Activated B cell treated with CpG ODN at 0.5 μM for 24 hours (primary cell): ENCODE data around the gene PEAK3. TPM values are rescaled to one million over a fixed set of nuclear protein-coding genes. Genes with fewer than 3 reads are reported as not detected.
A peak's percentile ranks its signal among the peaks of the same experiment; 100 is the strongest.

Experiments
- ATAC-seq: fragments of 200-7000 bp; cut with Tn5 transposase; one replicate; pipeline ENCODE4 v1.10.0; 2021; ENCODE audit warnings: low read depth, mild to moderate bottlenecking, moderate library complexity
- CTCF ChIA-PET: fragments of 350-600 bp; sonication (Branson Sonifier 250); formaldehyde crosslinking; loops from one replicate; lab custom pipeline; 2021; ENCODE audit warnings: antibody characterized with exemption; lab: Charles Lee
- POLR2A ChIA-PET: fragments of 350-600 bp; sonication (Branson Sonifier 250); formaldehyde crosslinking; loops from one replicate; lab custom pipeline; 2021; ENCODE audit warnings: antibody characterized with exemption; lab: Charles Lee
- DNase-seq: peaks from one replicate; pipeline ENCODE4 v3.0.0; 2022
- H3K27ac Mint-ChIP-seq: one replicate; pipeline ENCODE4 v1.8.0; 2020; ENCODE audit warnings: mixed read lengths
- H3K27me3 Mint-ChIP-seq: one replicate; pipeline ENCODE4 v1.8.0; 2021; ENCODE audit warnings: mixed read lengths
- H3K36me3 Mint-ChIP-seq: one replicate; pipeline ENCODE4 v1.8.0; 2021; ENCODE audit warnings: low read depth, mixed read lengths
- H3K4me1 Mint-ChIP-seq: one replicate; pipeline ENCODE4 v1.8.0; 2021; ENCODE audit warnings: mixed read lengths
- H3K4me3 Mint-ChIP-seq: one replicate; pipeline ENCODE4 v1.8.0; 2020; ENCODE audit warnings: mild to moderate bottlenecking, mixed read lengths
- H3K9me3 Mint-ChIP-seq: one replicate; pipeline ENCODE4 v1.8.0; 2020; ENCODE audit warnings: mixed read lengths
- CTCF ChIP-seq: fragments of 200-600 bp; IDR thresholded peaks from one replicate; pipeline ENCODE4 v1.8.0; 2022; ENCODE audit warnings: antibody characterized with exemption, mild to moderate bottlenecking
- intact Hi-C: fragments of 100-400 bp; cut with micrococcal nuclease; formaldehyde crosslinking; loops from one replicate; pipeline ENCODE4 v1.15.1; 2024
- total RNA-seq: library from RNA; stranded (reverse); gene quantifications from 2 replicates; pipeline ENCODE4 v1.2.3, GENCODE V29; 2022

Gene PEAK3
- total RNA-seq, 1 donor from 2014 or later, result 0.09 TPM

- POLR2A ChIA-PET, result interaction anchor here (0.5 to 5.9 kb wide), 8 partner anchors 10 to 363 kb away, joined by 3 to 131 read pairs (median 4); partner anchors contain the start of genes PLEKHJ1 and SF3A2
- peaks cover 67% of the 10 kb centered on the region for H3K4me1 Mint-ChIP-seq
- H3K9me3 Mint-ChIP-seq, result no peaks in the 10 kb centered on the region
- H3K27ac Mint-ChIP-seq, result peak overlapping the region; percentile 77
- CTCF ChIA-PET, result interaction anchor here (0.6 to 1.6 kb wide), 2 partner anchors 14 to 27 kb away, joined by 4 to 6 read pairs; no protein-coding TSS in a partner anchor
- no peak for TF ChIP-seq CTCF
- H3K27me3 Mint-ChIP-seq, result no peaks in the 10 kb centered on the region
- intact Hi-C loops, result no loop called here
- H3K36me3 Mint-ChIP-seq, result no peaks in the 10 kb centered on the region
- ATAC-seq, result no peak
- H3K4me3 Mint-ChIP-seq, result peak overlapping the region; percentile 24
- no peak for DNase-seq
These were observed 21.6 kb downstream of the PEAK3 start for GRCh38 chr19:2260341-2260805.

GRCh38 chr19:2259336-2259735 is 22.6 kb downstream of the PEAK3 start:
- H3K9me3 Mint-ChIP-seq, result no peaks in the 10 kb centered on the region
- POLR2A ChIA-PET, result interaction anchor here (0.6 to 5.9 kb wide), 7 partner anchors 11 to 422 kb away, joined by 3 to 131 read pairs (median 4); no protein-coding TSS in a partner anchor
- ATAC-seq, result no peak
- H3K4me1 Mint-ChIP-seq, result peaks cover 62% of the 10 kb centered on the region
- no peaks in the 10 kb centered on the region for H3K27me3 Mint-ChIP-seq
- no peak for TF ChIP-seq CTCF
- CTCF ChIA-PET, result interaction anchor here (1.6 kb wide), 1 partner anchor 15 kb away, joined by 6 read pairs; no protein-coding TSS in a partner anchor
- intact Hi-C loops, result no loop called here
- DNase-seq, result no peak
- H3K27ac Mint-ChIP-seq, result peak overlapping the region; percentile 92
- no peaks in the 10 kb centered on the region for H3K36me3 Mint-ChIP-seq
- H3K4me3 Mint-ChIP-seq, result no peak overlapping the region

GRCh38 chr19:2255982-2256685 is 25.8 kb downstream of the PEAK3 start, which contains the start of gene JSRP1:
Gene JSRP1 (minus strand): TSS chr19:2256417. CDS start chr19:2255314, 1,103 bp downstream.
- H3K9me3 Mint-ChIP-seq, result no peaks in the 10 kb centered on the region
- H3K27me3 Mint-ChIP-seq, result no peaks in the 10 kb centered on the region
- no peak for TF ChIP-seq CTCF
- H3K36me3 Mint-ChIP-seq, result no peaks in the 10 kb centered on the region
- H3K4me3 Mint-ChIP-seq, result peak within 1 kb of the TSS; percentile 9
- intact Hi-C loops, result no loop called here
- no peak for DNase-seq
- peak; percentile 9 for ATAC-seq
- ChIA-PET POLR2A (interaction anchor here (0.5 to 8.8 kb wide), 2 partner anchors 9 to 15 kb away, joined by 4 to 96 read pairs; no protein-coding TSS in a partner anchor), CTCF (no interaction called here)
- H3K4me1 Mint-ChIP-seq, result peaks cover 68% of the 10 kb centered on the region
- peak within 1 kb of the TSS; percentile 92 for H3K27ac Mint-ChIP-seq

- no peaks in the 10 kb centered on the region for H3K27me3 Mint-ChIP-seq
- CTCF ChIA-PET, result interaction anchor here (1.8 kb wide), 1 partner anchor 17 kb away, joined by 7 read pairs; no protein-coding TSS in a partner anchor
- intact Hi-C loops, result no loop called here
- TF ChIP-seq CTCF, result no peak
- no peaks in the 10 kb centered on the region for H3K36me3 Mint-ChIP-seq
- no peak for DNase-seq
- POLR2A ChIA-PET, result interaction anchor here (0.5 to 8.8 kb wide), 6 partner anchors 8 to 923 kb away, joined by 3 to 96 read pairs (median 4); partner anchors contain the start of gene S1PR4
- H3K4me3 Mint-ChIP-seq, result no peak overlapping the region
- no peak overlapping the region for H3K27ac Mint-ChIP-seq
- H3K4me1 Mint-ChIP-seq, result peaks cover 62% of the 10 kb centered on the region
- ATAC-seq, result no peak
- H3K9me3 Mint-ChIP-seq, result no peaks in the 10 kb centered on the region
These were observed 26.7 kb downstream of the PEAK3 start for GRCh38 chr19:2255112-2255845.
